Ramos (cell line): ENCODE results near the gene SNRNP25.

Source experiments
- in situ Hi-C: fragments of 300-500 bp; cut with MboI; formaldehyde crosslinking; loops from one replicate; pipeline ENCODE4 v1.14.3; 2022; ENCODE audit warnings: low sequenced_read_pairs; ENCODE audit not compliant: unreplicated experiment

The SNRNP25 gene

GRCh38 chr16:62283-62967 lies 8.8 kb downstream of the SNRNP25 start:
- in situ Hi-C loops: no loop called here

- in situ Hi-C loops: no loop called here
Observed at GRCh38 chr16:62968-63391, 9.4 kb downstream of the SNRNP25 start.

GRCh38 chr16:63466-63865 lies 9.8 kb downstream of the SNRNP25 start:
- in situ Hi-C loops: no loop called here

- in situ Hi-C loops: no loop called here
Observed at GRCh38 chr16:63998-64913, 10.6 kb downstream of the SNRNP25 start.

- in situ Hi-C loops: no loop called here
Observed at GRCh38 chr16:64914-65255, 11.3 kb downstream of the SNRNP25 start.

GRCh38 chr16:65745-66144 lies 12.1 kb downstream of the SNRNP25 start:
- in situ Hi-C loops: no loop called here

GRCh38 chr16:66309-67182 lies 12.9 kb downstream of the SNRNP25 start:
- in situ Hi-C loops: no loop called here

GRCh38 chr16:67183-67791 lies 13.7 kb downstream of the SNRNP25 start:
- in situ Hi-C loops: no loop called here

- in situ Hi-C loops: no loop called here
Observed at GRCh38 chr16:67884-68789, 14.5 kb downstream of the SNRNP25 start.

- in situ Hi-C loops: no loop called here
Observed at GRCh38 chr16:69181-69580, 15.6 kb downstream of the SNRNP25 start.

- in situ Hi-C loops: no loop called here
Observed at GRCh38 chr16:71210-71539, 17.5 kb downstream of the SNRNP25 start.

- in situ Hi-C loops: no loop called here
Observed at GRCh38 chr16:71540-72401, 18.1 kb downstream of the SNRNP25 start.

GRCh38 chr16:72561-73548 lies 19.2 kb downstream of the SNRNP25 start, which contains the start of gene RHBDF1:
RHBDF1 (minus strand) TSS chr16:72631; CDS start chr16:65015, 7,616 bp downstream.
- in situ Hi-C loops: no loop called here

- in situ Hi-C loops: no loop called here
Observed at GRCh38 chr16:74051-74746, 20.6 kb downstream of the SNRNP25 start.

GRCh38 chr16:74747-75334 lies 21.2 kb downstream of the SNRNP25 start:
- in situ Hi-C loops: no loop called here
